ENCODE data around the gene TMEM132A. TPM values are rescaled to one million over a fixed set of nuclear protein-coding genes. Genes with fewer than 3 reads are reported as not detected.

Gene TMEM132A
- polyA plus RNA-seq, 2 of the 4 experiments (the other 2 are of a cell fraction): 18.1 to 88.0 TPM

DNA sequence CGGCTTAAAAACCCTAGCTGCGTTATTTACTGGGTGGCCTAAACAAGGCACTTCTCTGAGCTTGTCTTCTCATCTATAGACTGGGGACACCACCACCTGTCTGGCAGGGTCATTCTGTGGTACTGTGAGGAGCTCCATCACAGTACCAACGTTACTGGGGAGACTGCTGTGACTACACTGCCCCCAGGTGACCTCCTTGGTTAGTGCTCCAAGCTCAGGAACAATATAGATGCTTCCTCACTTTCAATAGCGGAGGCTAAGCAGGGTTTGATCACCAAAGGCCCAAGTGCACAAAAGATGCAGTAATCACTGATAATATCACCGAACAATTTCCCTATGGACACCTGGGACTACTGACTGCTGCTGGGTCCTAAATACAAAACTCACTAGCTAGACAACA, 36.7 kb upstream of the TMEM132A start:
- Histone ChIP-seq H3K9me3 (no peaks in the 10 kb centered on the region), H3K4me1 (no peaks in the 10 kb centered on the region), H3K27ac (no peak overlapping the region), H3K4me2 (no peak overlapping the region), H3K4me3 (no peak overlapping the region)
- WGBS (ENCODE audit: missing lambda C conversion rate): 58% methylated on average over 5 of the region's 5 CpGs
- CTCF ChIA-PET: interaction anchor here (1.0 to 7.7 kb wide), 21 partner anchors 8 to 141 kb away, joined by 3 to 109 read pairs (median 5); partner anchors contain the start of gene ZP1
- POLR2A ChIA-PET: interaction anchor here (0.6 to 1.4 kb wide), 5 partner anchors 9 to 105 kb away, joined by 3 to 5 read pairs (median 4); no protein-coding TSS in a partner anchor
- DNase-seq (ENCODE audit: low read depth in 1 of 2, low spot score in 1 of 2): peak; percentile 41 to 53
- ATAC-seq: peak; percentile 94 to 96
- no peak for FAIRE-seq
- TF ChIP-seq, protein P1, sequence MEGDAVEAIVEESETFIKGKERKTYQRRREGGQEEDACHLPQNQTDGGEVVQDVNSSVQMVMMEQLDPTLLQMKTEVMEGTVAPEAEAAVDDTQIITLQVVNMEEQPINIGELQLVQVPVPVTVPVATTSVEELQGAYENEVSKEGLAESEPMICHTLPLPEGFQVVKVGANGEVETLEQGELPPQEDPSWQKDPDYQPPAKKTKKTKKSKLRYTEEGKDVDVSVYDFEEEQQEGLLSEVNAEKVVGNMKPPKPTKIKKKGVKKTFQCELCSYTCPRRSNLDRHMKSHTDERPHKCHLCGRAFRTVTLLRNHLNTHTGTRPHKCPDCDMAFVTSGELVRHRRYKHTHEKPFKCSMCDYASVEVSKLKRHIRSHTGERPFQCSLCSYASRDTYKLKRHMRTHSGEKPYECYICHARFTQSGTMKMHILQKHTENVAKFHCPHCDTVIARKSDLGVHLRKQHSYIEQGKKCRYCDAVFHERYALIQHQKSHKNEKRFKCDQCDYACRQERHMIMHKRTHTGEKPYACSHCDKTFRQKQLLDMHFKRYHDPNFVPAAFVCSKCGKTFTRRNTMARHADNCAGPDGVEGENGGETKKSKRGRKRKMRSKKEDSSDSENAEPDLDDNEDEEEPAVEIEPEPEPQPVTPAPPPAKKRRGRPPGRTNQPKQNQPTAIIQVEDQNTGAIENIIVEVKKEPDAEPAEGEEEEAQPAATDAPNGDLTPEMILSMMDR (IDR thresholded peaks at IDR 0.05): peak; percentile 49
- TF ChIP-seq JUNB (IDR thresholded peaks at IDR 0.05) (no peak), SMC3 (IDR thresholded peaks at IDR 0.05) (peak; percentile 53; the same call in 2 of the 3 replicates), RAD21 (conservative IDR thresholded peaks at IDR 0.05 in 1 of 2, IDR thresholded peaks at IDR 0.05 in 1 of 2) (peak; percentile 62 to 73)

DNA sequence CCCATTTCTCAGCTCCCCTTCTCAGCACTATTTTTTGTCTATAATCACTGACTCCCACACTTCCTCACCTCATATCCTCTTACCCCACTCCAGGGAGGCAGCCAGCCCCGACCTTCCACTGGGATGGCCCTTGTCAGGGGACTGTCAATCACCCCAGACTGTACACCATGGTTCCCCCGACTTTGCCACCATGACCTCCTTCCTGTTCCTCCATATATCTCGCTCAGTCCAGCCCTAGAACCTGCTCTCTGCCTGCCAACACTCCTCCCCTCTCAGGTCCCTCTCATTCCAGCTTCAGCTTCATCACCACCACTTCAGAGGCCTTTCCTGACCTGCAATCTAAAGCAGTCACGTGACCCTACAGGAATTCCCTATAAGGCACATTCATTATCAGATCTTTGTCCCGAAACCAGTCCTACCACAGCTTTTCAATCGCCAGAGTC, 34.4 kb upstream of the TMEM132A start:
- DNase-seq (ENCODE audit: low read depth in 1 of 2, low spot score in 1 of 2): no peak
- no peak for ATAC-seq
- Histone ChIP-seq H3K9me3 (no peaks in the 10 kb centered on the region), H3K4me1 (no peaks in the 10 kb centered on the region), H3K4me2 (no peak overlapping the region), H3K4me3 (no peak overlapping the region), H3K27ac (no peak overlapping the region)
- no peak for FAIRE-seq
- POLR2A ChIA-PET: interaction anchor here (0.7 kb wide), 1 partner anchor 115 kb away, joined by 3 read pairs; no protein-coding TSS in a partner anchor
- no peak for TF ChIP-seq MAFK (IDR thresholded peaks at IDR 0.05; ENCODE audit: partially characterized antibody)
- TF ChIP-seq PHF8 (IDR thresholded peaks at IDR 0.05; ENCODE audit: borderline replicate concordance, low read depth): no peak
- no peak for TF ChIP-seq MYC (IDR thresholded peaks at IDR 0.05; ENCODE audit: borderline replicate concordance, low read length)
- TF ChIP-seq, protein P2, sequence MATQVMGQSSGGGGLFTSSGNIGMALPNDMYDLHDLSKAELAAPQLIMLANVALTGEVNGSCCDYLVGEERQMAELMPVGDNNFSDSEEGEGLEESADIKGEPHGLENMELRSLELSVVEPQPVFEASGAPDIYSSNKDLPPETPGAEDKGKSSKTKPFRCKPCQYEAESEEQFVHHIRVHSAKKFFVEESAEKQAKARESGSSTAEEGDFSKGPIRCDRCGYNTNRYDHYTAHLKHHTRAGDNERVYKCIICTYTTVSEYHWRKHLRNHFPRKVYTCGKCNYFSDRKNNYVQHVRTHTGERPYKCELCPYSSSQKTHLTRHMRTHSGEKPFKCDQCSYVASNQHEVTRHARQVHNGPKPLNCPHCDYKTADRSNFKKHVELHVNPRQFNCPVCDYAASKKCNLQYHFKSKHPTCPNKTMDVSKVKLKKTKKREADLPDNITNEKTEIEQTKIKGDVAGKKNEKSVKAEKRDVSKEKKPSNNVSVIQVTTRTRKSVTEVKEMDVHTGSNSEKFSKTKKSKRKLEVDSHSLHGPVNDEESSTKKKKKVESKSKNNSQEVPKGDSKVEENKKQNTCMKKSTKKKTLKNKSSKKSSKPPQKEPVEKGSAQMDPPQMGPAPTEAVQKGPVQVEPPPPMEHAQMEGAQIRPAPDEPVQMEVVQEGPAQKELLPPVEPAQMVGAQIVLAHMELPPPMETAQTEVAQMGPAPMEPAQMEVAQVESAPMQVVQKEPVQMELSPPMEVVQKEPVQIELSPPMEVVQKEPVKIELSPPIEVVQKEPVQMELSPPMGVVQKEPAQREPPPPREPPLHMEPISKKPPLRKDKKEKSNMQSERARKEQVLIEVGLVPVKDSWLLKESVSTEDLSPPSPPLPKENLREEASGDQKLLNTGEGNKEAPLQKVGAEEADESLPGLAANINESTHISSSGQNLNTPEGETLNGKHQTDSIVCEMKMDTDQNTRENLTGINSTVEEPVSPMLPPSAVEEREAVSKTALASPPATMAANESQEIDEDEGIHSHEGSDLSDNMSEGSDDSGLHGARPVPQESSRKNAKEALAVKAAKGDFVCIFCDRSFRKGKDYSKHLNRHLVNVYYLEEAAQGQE (IDR thresholded peaks at IDR 0.05): no peak
- no peak for TF ChIP-seq TP53 (CRISPR knock-in tag; IDR thresholded peaks at IDR 0.05)
- TF ChIP-seq, protein P3, sequence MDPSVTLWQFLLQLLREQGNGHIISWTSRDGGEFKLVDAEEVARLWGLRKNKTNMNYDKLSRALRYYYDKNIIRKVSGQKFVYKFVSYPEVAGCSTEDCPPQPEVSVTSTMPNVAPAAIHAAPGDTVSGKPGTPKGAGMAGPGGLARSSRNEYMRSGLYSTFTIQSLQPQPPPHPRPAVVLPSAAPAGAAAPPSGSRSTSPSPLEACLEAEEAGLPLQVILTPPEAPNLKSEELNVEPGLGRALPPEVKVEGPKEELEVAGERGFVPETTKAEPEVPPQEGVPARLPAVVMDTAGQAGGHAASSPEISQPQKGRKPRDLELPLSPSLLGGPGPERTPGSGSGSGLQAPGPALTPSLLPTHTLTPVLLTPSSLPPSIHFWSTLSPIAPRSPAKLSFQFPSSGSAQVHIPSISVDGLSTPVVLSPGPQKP (IDR thresholded peaks at IDR 0.05; ENCODE audit: low read depth, low read length): no peak
- TF ChIP-seq CHD2 (IDR thresholded peaks at IDR 0.05; ENCODE audit: low read length, partially characterized antibody): no peak
- no peak for TF ChIP-seq ESRRA (IDR thresholded peaks at IDR 0.05; ENCODE audit: borderline replicate concordance, low read length)
- TF ChIP-seq, protein P4, sequence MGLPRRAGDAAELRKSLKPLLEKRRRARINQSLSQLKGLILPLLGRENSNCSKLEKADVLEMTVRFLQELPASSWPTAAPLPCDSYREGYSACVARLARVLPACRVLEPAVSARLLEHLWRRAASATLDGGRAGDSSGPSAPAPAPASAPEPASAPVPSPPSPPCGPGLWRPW (IDR thresholded peaks at IDR 0.05): no peak
- CTCF ChIA-PET: interaction anchor here (0.8 to 7.7 kb wide), 9 partner anchors 9 to 114 kb away, joined by 3 to 109 read pairs (median 4); no protein-coding TSS in a partner anchor
- 70% methylated on average over 6 of the region's 6 CpGs for WGBS (ENCODE audit: missing lambda C conversion rate)

DNA sequence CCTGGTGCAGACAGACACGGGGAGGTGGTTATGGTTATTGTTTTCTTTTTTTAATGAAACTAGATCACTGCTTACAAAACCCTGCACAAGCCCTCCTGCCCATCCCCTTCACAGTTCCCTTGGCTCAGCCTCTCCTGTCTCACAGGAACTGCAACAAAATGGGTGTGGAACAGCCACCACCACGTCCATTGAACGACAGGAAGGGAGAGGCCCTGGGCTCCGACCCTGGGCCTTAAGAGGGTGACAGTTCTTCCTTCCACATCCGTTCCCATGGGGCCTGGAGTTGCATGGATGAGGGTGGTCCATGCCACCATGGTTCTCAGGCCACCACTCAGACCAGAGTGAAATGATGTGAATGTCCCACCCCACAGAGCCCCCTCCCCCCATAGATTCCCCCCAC, 33.6 kb upstream of the TMEM132A start:
- H3K4me2 ChIP-seq: no peak overlapping the region
- no peak overlapping the region for H3K4me3 ChIP-seq
- DNase-seq (ENCODE audit: low read depth in 1 of 2, low spot score in 1 of 2) (no peak), ATAC-seq (no peak), FAIRE-seq (no peak)
- CTCF ChIA-PET: interaction anchor here (1.3 to 7.7 kb wide), 4 partner anchors 10 to 79 kb away, joined by 3 to 109 read pairs (median 48); no protein-coding TSS in a partner anchor
- no peaks in the 10 kb centered on the region for H3K4me1 ChIP-seq
- no peaks in the 10 kb centered on the region for H3K9me3 ChIP-seq
- no peak overlapping the region for H3K27ac ChIP-seq
- POLR2A ChIA-PET: no interaction called here
- WGBS (ENCODE audit: missing lambda C conversion rate): 95% methylated on average over 5 of the region's 5 CpGs
- TF ChIP-seq, protein P5, sequence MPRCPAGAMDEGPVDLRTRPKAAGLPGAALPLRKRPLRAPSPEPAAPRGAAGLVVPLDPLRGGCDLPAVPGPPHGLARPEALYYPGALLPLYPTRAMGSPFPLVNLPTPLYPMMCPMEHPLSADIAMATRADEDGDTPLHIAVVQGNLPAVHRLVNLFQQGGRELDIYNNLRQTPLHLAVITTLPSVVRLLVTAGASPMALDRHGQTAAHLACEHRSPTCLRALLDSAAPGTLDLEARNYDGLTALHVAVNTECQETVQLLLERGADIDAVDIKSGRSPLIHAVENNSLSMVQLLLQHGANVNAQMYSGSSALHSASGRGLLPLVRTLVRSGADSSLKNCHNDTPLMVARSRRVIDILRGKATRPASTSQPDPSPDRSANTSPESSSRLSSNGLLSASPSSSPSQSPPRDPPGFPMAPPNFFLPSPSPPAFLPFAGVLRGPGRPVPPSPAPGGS (IDR thresholded peaks at IDR 0.05): no peak
- TF ChIP-seq ZFP36 (IDR thresholded peaks at IDR 0.05; ENCODE audit: borderline replicate concordance, partially characterized antibody) (no peak), RARB (CRISPR knock-in tag; IDR thresholded peaks at IDR 0.05) (no peak), TP53 (CRISPR knock-in tag; IDR thresholded peaks at IDR 0.05) (no peak), RAD21 (conservative IDR thresholded peaks at IDR 0.05 in 1 of 2, IDR thresholded peaks at IDR 0.05 in 1 of 2) (no peak), EHF (CRISPR knock-in tag; IDR thresholded peaks at IDR 0.05) (no peak), HEYL (CRISPR knock-in tag; IDR thresholded peaks at IDR 0.05) (no peak), MAZ (IDR thresholded peaks at IDR 0.05; ENCODE audit: borderline replicate concordance, low read depth, low read length) (no peak), JUN (IDR thresholded peaks at IDR 0.05) (no peak), EP300 (IDR thresholded peaks at IDR 0.05) (no peak)
- TF ChIP-seq, protein P6, sequence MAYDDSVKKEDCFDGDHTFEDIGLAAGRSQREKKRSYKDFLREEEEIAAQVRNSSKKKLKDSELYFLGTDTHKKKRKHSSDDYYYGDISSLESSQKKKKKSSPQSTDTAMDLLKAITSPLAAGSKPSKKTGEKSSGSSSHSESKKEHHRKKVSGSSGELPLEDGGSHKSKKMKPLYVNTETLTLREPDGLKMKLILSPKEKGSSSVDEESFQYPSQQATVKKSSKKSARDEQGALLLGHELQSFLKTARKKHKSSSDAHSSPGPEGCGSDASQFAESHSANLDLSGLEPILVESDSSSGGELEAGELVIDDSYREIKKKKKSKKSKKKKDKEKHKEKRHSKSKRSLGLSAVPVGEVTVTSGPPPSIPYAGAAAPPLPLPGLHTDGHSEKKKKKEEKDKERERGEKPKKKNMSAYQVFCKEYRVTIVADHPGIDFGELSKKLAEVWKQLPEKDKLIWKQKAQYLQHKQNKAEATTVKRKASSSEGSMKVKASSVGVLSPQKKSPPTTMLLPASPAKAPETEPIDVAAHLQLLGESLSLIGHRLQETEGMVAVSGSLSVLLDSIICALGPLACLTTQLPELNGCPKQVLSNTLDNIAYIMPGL (CRISPR knock-in tag; IDR thresholded peaks at IDR 0.05; ENCODE audit: borderline replicate concordance): no peak

All from A549 (cell line).